T-helper 1 cell treated with Interleukin-12 subunit alpha and Interleukin-12 subunit beta and Interleukin-4 antibody, amounts not matched to agents 30 μg/mL and 1 μg/mL, for 36 hours (primary cell): Measurements from ENCODE around the gene PLD1.

Source experiments
- H3K27ac Mint-ChIP-seq: one replicate; pipeline ENCODE4 v1.8.0; 2021; ENCODE audit warnings: mild to moderate bottlenecking, mixed read lengths
- H3K27me3 Mint-ChIP-seq: one replicate; pipeline ENCODE4 v1.8.0; 2021; ENCODE audit warnings: low read depth, mixed read lengths
- H3K36me3 Mint-ChIP-seq: one replicate; pipeline ENCODE4 v1.8.0; 2021; ENCODE audit warnings: low read depth, mixed read lengths
- H3K4me1 Mint-ChIP-seq: one replicate; pipeline ENCODE4 v1.8.0; 2021; ENCODE audit warnings: low read depth, mixed read lengths
- H3K4me3 Mint-ChIP-seq: one replicate; pipeline ENCODE4 v1.8.0; 2021; ENCODE audit warnings: mild to moderate bottlenecking, moderate library complexity, mixed read lengths
- H3K9me3 Mint-ChIP-seq: one replicate; pipeline ENCODE4 v1.8.0; 2021; ENCODE audit warnings: mixed read lengths

The PLD1 gene

DNA sequence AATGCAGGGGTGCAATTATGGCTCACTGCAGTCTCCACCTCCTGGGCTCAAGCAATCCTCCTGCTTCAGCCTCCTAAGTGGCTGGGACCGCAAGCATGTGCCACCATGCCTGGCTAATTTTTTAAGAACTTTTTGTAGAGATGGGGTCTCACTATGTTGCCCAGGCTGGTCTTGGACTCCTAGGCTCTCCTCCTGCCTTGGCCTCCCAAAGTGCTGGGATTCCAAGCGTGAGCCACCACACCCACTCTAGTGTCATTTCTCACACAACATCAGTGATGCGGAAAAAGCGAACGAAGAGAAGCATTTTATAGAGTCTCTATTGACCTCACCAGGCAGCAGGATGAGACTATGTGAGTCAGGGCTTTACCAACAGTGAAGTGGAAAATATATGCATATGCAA is 137.7 kb downstream of the PLD1 start:
- no peaks in the 10 kb centered on the region for H3K9me3 Mint-ChIP-seq
- no peaks in the 10 kb centered on the region for H3K36me3 Mint-ChIP-seq

GRCh38 chr3:171672124-171672523 is 138.2 kb downstream of the PLD1 start:
- Mint-ChIP-seq H3K27me3 (peaks cover 6% of the 10 kb centered on the region), H3K4me3 (no peak overlapping the region), H3K36me3 (no peaks in the 10 kb centered on the region), H3K9me3 (no peaks in the 10 kb centered on the region), H3K4me1 (no peaks in the 10 kb centered on the region), H3K27ac (no peak overlapping the region)

More for the DNA sequence above, 137.7 kb downstream of the PLD1 start:
- peaks cover 10% of the 10 kb centered on the region for H3K27me3 Mint-ChIP-seq
- no peaks in the 10 kb centered on the region for H3K4me1 Mint-ChIP-seq
- no peak overlapping the region for H3K27ac Mint-ChIP-seq
- H3K4me3 Mint-ChIP-seq, result no peak overlapping the region

DNA sequence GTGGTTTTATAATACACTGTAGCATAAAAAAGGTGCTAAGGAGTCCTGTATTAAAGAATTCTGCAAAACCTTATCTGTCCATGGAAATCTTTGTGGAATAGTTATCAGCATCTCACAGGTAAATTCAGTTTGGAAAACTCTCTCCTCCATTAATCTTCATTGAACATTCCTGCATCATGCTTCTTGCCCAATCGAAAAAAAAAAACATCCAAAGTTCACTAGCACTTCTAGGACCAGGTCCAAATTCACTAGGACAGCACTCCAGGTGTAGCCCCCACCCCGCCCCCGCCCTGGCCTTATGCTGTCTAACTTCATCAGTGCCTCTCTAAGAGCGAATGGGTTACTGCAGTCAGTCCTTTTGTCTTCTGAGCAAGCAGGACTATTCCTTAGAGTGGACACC is 138.6 kb downstream of the PLD1 start:
- Mint-ChIP-seq H3K27me3 (peaks cover 5% of the 10 kb centered on the region), H3K27ac (no peak overlapping the region), H3K4me3 (no peak overlapping the region), H3K9me3 (no peaks in the 10 kb centered on the region), H3K4me1 (no peaks in the 10 kb centered on the region), H3K36me3 (no peaks in the 10 kb centered on the region)

- no peak overlapping the region for H3K4me3 Mint-ChIP-seq
- H3K4me1 Mint-ChIP-seq, result no peaks in the 10 kb centered on the region
- no peak overlapping the region for H3K27ac Mint-ChIP-seq
- no peaks in the 10 kb centered on the region for H3K9me3 Mint-ChIP-seq
- H3K27me3 Mint-ChIP-seq, result peaks cover 5% of the 10 kb centered on the region
- no peaks in the 10 kb centered on the region for H3K36me3 Mint-ChIP-seq
Observed at GRCh38 chr3:171666516-171666915, 143.8 kb downstream of the PLD1 start.

GRCh38 chr3:171663805-171664204 is 146.5 kb downstream of the PLD1 start:
- Mint-ChIP-seq H3K27me3 (peaks cover 9% of the 10 kb centered on the region), H3K4me1 (no peaks in the 10 kb centered on the region), H3K27ac (no peak overlapping the region), H3K36me3 (no peaks in the 10 kb centered on the region), H3K9me3 (no peaks in the 10 kb centered on the region), H3K4me3 (no peak overlapping the region)

GRCh38 chr3:171661484-171661883 is 148.8 kb downstream of the PLD1 start:
- Mint-ChIP-seq H3K27me3 (peaks cover 20% of the 10 kb centered on the region), H3K4me3 (no peak overlapping the region), H3K9me3 (no peaks in the 10 kb centered on the region), H3K36me3 (no peaks in the 10 kb centered on the region), H3K4me1 (no peaks in the 10 kb centered on the region), H3K27ac (no peak overlapping the region)

DNA sequence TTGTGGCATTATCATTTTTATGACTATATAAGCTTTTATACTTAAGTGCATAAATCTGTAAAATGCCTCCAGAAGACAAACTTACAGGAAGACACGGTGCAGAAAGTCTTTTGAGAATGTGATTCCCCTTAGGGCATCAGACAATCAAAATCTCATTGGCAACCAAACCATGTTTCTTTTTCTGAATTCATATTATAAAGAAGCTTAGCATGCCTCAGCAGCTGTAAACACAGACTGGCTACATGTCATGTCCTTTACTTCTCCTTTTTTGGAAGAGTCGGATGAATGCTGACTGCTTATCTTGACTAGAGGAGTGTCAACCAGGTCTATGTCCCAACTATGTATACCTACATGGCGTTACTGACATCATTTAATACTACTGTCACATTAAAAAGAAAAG is 150.1 kb downstream of the PLD1 start:
- Mint-ChIP-seq H3K27ac (no peak overlapping the region), H3K27me3 (peaks cover 20% of the 10 kb centered on the region), H3K9me3 (no peaks in the 10 kb centered on the region), H3K36me3 (no peaks in the 10 kb centered on the region), H3K4me1 (no peaks in the 10 kb centered on the region), H3K4me3 (no peak overlapping the region)

GRCh38 chr3:171658841-171659240 is 151.4 kb downstream of the PLD1 start:
- Mint-ChIP-seq H3K27me3 (peaks cover 15% of the 10 kb centered on the region), H3K36me3 (no peaks in the 10 kb centered on the region), H3K4me3 (no peak overlapping the region), H3K4me1 (no peaks in the 10 kb centered on the region), H3K27ac (no peak overlapping the region), H3K9me3 (no peaks in the 10 kb centered on the region)

- Mint-ChIP-seq H3K27ac (no peak overlapping the region), H3K4me1 (no peaks in the 10 kb centered on the region), H3K9me3 (no peaks in the 10 kb centered on the region), H3K36me3 (no peaks in the 10 kb centered on the region), H3K27me3 (peaks cover 15% of the 10 kb centered on the region), H3K4me3 (no peak overlapping the region)
Observed at GRCh38 chr3:171654809-171655208, 155.5 kb downstream of the PLD1 start.

DNA sequence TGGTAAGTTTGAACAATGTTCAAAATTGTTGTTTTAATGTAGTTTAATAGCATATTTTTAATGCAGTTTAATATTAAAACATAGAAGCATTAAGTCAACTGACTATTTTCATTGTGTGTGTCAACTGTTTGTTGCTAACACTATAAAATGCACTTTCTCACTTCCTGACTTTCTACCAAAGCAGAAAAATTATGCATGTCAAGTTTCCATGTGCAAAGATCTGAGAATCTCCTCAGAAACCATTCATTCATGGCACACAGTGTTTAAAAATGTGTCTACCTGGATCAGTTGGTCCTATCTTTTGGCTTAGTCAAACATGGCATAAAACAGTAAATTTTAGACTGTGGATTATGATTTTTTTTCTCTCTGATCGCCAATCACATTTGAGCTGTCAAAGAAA is 156.0 kb downstream of the PLD1 start:
- Mint-ChIP-seq H3K27ac (no peak overlapping the region), H3K27me3 (peaks cover 11% of the 10 kb centered on the region), H3K9me3 (no peaks in the 10 kb centered on the region), H3K4me3 (no peak overlapping the region), H3K36me3 (no peaks in the 10 kb centered on the region), H3K4me1 (no peaks in the 10 kb centered on the region)

GRCh38 chr3:171653701-171654100 is 156.6 kb downstream of the PLD1 start:
- Mint-ChIP-seq H3K36me3 (no peaks in the 10 kb centered on the region), H3K4me3 (no peak overlapping the region), H3K9me3 (no peaks in the 10 kb centered on the region), H3K27ac (no peak overlapping the region), H3K4me1 (no peaks in the 10 kb centered on the region), H3K27me3 (peaks cover 11% of the 10 kb centered on the region)

GRCh38 chr3:171652932-171653331 is 157.4 kb downstream of the PLD1 start:
- no peak overlapping the region for H3K4me3 Mint-ChIP-seq
- H3K4me1 Mint-ChIP-seq, result no peaks in the 10 kb centered on the region
- H3K36me3 Mint-ChIP-seq, result no peaks in the 10 kb centered on the region
- peaks cover 7% of the 10 kb centered on the region for H3K27me3 Mint-ChIP-seq
- H3K9me3 Mint-ChIP-seq, result no peaks in the 10 kb centered on the region
- no peak overlapping the region for H3K27ac Mint-ChIP-seq

DNA sequence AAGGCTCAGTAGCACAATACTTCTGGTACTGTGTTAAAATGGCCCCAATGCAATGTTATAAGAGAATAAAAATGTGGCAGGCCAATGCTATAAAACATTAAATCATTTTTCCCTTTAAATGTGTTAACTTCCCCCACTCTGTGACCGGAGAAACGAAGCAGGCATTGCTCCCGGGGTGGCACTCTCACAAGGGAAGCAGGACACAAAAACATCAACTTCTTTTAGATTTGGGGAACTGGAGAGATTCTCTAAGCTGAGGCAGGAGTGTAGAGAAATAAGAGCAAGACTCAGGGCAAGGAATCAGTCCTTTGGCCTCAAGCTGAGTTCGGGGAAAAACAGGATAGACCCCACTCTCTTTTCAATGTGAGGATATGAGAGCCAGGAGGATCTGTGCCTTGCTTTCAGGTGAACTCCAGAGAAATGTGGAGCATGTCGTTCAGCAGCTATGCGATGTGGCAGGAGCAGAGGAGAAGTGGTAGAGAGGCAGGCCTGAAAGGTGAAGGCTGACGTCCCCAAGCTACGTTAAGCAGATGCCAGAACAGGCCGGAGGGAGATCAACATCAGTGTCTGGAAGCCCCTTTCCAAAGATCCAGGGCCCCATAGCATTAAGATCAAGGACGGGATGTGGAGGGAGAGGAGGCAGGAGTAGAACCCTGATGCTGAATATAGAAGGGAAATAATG is 160.2 kb downstream of the PLD1 start:
- Mint-ChIP-seq H3K36me3 (no peaks in the 10 kb centered on the region), H3K4me1 (no peaks in the 10 kb centered on the region), H3K4me3 (no peak overlapping the region), H3K27me3 (no peaks in the 10 kb centered on the region), H3K9me3 (no peaks in the 10 kb centered on the region), H3K27ac (no peak overlapping the region)

GRCh38 chr3:171649267-171649666 is 161.0 kb downstream of the PLD1 start:
- H3K4me3 Mint-ChIP-seq, result no peak overlapping the region
- H3K9me3 Mint-ChIP-seq, result no peaks in the 10 kb centered on the region
- H3K27me3 Mint-ChIP-seq, result no peaks in the 10 kb centered on the region
- H3K36me3 Mint-ChIP-seq, result no peaks in the 10 kb centered on the region
- H3K4me1 Mint-ChIP-seq, result no peaks in the 10 kb centered on the region
- no peak overlapping the region for H3K27ac Mint-ChIP-seq

- Mint-ChIP-seq H3K27ac (no peak overlapping the region), H3K27me3 (no peaks in the 10 kb centered on the region), H3K9me3 (no peaks in the 10 kb centered on the region), H3K36me3 (no peaks in the 10 kb centered on the region), H3K4me3 (no peak overlapping the region), H3K4me1 (no peaks in the 10 kb centered on the region)
Observed at GRCh38 chr3:171648069-171648468, 162.2 kb downstream of the PLD1 start.
